ENCODE results near the gene ARL14EP.

ARL14EP gene

DNA sequence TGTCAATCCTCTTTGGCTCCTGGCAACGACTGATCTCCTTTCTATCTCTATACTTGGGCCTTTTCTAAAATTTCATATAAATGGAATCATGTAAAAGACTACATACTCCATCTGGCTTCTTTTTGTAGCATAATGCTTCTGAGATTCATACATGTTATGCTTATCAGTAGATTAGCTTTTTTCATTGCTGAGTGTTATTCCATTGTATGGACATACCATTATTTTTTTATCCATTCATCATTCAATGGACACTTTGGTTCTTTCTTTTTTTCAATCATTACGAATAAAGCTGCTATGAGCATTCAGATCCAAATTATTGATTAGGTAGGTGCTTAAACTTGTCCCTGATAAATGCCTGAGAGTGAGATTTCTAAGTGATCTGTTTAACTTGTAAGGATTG is 11.7 kb upstream of the ARL14EP start:
- H3K27me3 Mint-ChIP-seq, result peaks cover 52% of the 10 kb centered on the region
- no peak overlapping the region for H3K4me3 Mint-ChIP-seq
- H3K36me3 Mint-ChIP-seq (ENCODE audit: insufficient read depth), result no peaks in the 10 kb centered on the region
- ATAC-seq (replicated peaks; ENCODE audit: extremely low read depth, poor library complexity, severe bottlenecking) (no peak), DNase-seq (ENCODE audit: low spot score in 2 of 2) (no peak)
- no peaks in the 10 kb centered on the region for H3K9me3 Mint-ChIP-seq
- no peaks in the 10 kb centered on the region for H3K4me1 Mint-ChIP-seq
- no peak overlapping the region for H3K27ac Mint-ChIP-seq (ENCODE audit: low read depth)

DNA sequence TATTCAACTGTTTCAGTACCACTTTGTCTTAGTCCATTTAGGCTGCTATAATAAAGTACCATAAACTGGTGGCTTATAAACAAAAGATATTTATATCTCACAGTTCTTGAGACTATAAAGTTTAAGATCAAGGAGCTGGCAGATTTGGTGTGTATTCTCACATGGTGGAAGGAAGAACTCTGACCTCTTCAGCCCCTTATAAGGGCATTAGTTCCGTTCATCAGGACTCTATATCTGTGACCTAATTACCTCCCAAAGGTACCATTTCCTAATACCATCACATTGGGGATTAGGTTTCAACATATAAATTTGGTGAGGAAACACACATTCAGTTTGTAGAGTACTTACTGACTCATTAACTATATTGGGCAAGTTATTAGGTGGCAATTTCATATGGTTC is 10.7 kb upstream of the ARL14EP start:
- ATAC-seq (replicated peaks; ENCODE audit: extremely low read depth, poor library complexity, severe bottlenecking) (no peak), DNase-seq (ENCODE audit: low spot score in 2 of 2) (no peak)
- Mint-ChIP-seq H3K9me3 (no peaks in the 10 kb centered on the region), H3K36me3 (ENCODE audit: insufficient read depth) (no peaks in the 10 kb centered on the region), H3K4me1 (no peaks in the 10 kb centered on the region), H3K27ac (ENCODE audit: low read depth) (no peak overlapping the region), H3K27me3 (peaks cover 47% of the 10 kb centered on the region), H3K4me3 (no peak overlapping the region)

DNA sequence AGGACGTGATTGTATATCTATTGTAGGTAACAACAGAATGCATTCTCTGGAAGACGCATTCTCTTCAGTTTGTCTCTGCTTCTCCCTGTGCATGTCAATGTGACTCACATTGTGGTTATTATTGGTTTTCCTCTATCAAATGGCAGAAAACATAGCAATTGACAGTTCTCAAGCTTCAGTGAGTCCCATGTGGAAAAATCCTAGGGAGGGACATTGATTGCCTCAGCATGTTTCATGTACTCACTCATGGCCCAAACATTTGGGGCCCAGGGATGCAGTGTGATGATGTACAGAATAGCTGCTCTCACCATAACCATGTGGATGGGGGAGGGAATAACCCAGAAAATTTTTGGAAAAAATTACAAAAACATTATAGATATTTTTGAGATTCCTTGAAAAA is 9.3 kb upstream of the ARL14EP start:
- no peak overlapping the region for H3K4me3 Mint-ChIP-seq
- H3K27me3 Mint-ChIP-seq, result peaks cover 39% of the 10 kb centered on the region
- no peaks in the 10 kb centered on the region for H3K36me3 Mint-ChIP-seq (ENCODE audit: insufficient read depth)
- no peak overlapping the region for H3K27ac Mint-ChIP-seq (ENCODE audit: low read depth)
- no peak for ATAC-seq (replicated peaks; ENCODE audit: extremely low read depth, poor library complexity, severe bottlenecking)
- no peak for DNase-seq (ENCODE audit: low spot score in 2 of 2)
- H3K9me3 Mint-ChIP-seq, result no peaks in the 10 kb centered on the region
- H3K4me1 Mint-ChIP-seq, result no peaks in the 10 kb centered on the region

DNA sequence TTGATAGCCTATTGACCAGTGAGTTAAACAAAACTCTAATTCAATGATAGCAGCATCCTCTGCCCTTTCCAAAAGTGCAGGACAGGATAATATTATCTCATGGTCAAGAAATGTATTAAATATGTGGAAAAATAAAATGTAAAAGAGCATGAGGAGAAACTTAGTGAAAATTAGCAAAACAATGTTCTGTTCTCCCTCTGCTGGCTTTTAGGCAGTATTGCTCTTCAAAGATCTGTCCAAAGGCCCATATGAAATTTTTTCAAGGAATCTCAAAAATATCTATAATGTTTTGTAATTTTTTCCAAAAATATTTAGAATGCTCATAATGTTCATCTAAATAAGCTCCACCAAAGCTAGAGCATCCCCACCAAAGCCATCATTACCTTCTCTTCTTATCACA is 8.3 kb upstream of the ARL14EP start:
- Mint-ChIP-seq H3K4me3 (no peak overlapping the region), H3K27ac (ENCODE audit: low read depth) (no peak overlapping the region), H3K4me1 (no peaks in the 10 kb centered on the region), H3K36me3 (ENCODE audit: insufficient read depth) (no peaks in the 10 kb centered on the region), H3K27me3 (peaks cover 28% of the 10 kb centered on the region), H3K9me3 (no peaks in the 10 kb centered on the region)
- DNase-seq (ENCODE audit: low spot score in 2 of 2) (no peak), ATAC-seq (replicated peaks; ENCODE audit: extremely low read depth, poor library complexity, severe bottlenecking) (no peak)

DNA sequence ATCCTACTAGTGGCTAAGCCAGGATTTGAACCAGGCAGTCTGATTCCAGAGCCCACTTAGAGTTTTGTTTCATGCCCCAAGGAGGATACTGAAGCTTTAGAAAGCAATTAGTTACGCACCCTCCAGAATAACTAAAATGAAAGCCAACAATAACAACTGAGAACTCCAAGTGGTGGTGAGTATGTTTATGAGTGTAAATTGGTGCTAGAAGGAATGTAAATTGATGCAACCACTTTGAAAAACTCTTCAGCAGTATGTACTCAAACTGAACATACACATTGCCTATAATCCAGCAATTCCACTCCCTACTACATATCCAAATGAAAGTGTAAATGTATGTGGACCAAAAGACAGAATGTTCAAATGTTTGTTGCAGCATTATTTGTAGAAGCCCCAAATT is 6.7 kb upstream of the ARL14EP start:
- H3K36me3 Mint-ChIP-seq (ENCODE audit: insufficient read depth), result no peaks in the 10 kb centered on the region
- no peaks in the 10 kb centered on the region for H3K9me3 Mint-ChIP-seq
- DNase-seq (ENCODE audit: low spot score in 2 of 2), result no peak
- H3K4me1 Mint-ChIP-seq, result no peaks in the 10 kb centered on the region
- ATAC-seq (replicated peaks; ENCODE audit: extremely low read depth, poor library complexity, severe bottlenecking), result no peak
- H3K4me3 Mint-ChIP-seq, result no peak overlapping the region
- H3K27me3 Mint-ChIP-seq, result peaks cover 13% of the 10 kb centered on the region
- no peak overlapping the region for H3K27ac Mint-ChIP-seq (ENCODE audit: low read depth)

DNA sequence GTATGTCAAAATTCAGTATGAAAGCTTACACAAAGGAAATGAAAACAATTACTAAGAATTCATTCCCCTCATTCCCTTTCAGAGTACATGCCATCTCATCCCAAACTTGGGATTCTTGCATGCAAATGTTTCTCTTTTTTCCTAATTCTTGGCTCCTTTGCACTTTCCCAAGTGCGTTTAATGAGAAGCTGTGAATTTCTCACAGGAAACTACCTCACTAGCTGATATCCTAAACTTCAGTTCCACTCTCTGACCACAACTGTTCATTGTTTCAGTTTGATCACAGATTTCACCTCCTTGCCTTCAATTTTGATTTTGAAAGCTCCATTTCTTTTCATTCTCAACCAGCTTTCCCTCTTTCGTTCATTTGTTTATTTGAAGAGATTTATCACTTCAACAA is 5.9 kb upstream of the ARL14EP start:
- ATAC-seq (replicated peaks; ENCODE audit: extremely low read depth, poor library complexity, severe bottlenecking) (no peak), DNase-seq (ENCODE audit: low spot score in 2 of 2) (no peak)
- H3K27me3 Mint-ChIP-seq, result peaks cover 10% of the 10 kb centered on the region
- H3K27ac Mint-ChIP-seq (ENCODE audit: low read depth), result no peak overlapping the region
- H3K4me3 Mint-ChIP-seq, result no peak overlapping the region
- H3K9me3 Mint-ChIP-seq, result no peaks in the 10 kb centered on the region
- no peaks in the 10 kb centered on the region for H3K36me3 Mint-ChIP-seq (ENCODE audit: insufficient read depth)
- no peaks in the 10 kb centered on the region for H3K4me1 Mint-ChIP-seq

DNA sequence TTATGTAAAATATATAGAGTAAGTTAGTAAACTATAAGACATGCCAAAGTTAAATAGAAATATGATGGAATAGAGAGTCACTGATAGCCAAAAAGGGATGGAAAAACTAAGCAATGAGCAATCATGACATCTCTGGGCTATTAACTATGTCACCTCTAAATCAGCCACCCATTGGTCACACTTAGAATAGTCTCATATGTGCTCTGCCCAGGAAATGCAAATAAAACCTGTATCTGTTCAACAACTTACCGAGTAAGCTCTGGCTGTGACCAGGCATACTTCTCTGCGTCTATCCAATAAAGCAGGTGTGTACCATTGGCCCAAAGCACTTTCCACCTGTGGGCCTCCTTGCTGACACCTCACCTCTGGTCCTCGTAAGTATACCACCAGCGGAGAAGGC is 1.6 kb upstream of the ARL14EP start:
- no peaks in the 10 kb centered on the region for H3K9me3 Mint-ChIP-seq

DNA sequence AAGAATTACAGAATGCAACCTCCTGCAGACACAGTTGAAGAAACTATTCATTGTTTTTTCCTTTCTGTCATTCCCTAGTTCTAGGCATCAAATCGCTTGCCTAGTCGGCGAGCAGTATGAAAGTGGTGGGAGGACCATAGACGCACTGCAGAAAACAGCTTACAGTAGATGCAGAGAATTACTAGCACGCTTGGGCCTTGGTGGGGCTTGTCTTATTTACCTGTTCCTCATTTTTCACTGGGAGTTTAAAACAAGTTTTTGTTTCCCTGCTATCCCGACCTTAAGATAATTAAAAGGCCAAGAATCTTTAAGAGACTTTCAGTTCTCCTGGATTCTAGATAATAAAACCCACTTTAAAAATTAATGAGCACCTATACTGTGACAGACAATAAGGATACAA is 713 bp upstream of the ARL14EP start:
- Mint-ChIP-seq H3K27ac (ENCODE audit: low read depth) (no peak overlapping the region), H3K4me1 (peaks cover 43% of the 10 kb centered on the region), H3K36me3 (ENCODE audit: insufficient read depth) (peaks cover 7% of the 10 kb centered on the region), H3K4me3 (peak overlapping the region; percentile 92), H3K9me3 (no peaks in the 10 kb centered on the region), H3K27me3 (no peaks in the 10 kb centered on the region)
- ATAC-seq (replicated peaks; ENCODE audit: extremely low read depth, poor library complexity, severe bottlenecking) (no peak), DNase-seq (ENCODE audit: low spot score in 2 of 2) (no peak)

More for the DNA sequence above, 1.6 kb upstream of the ARL14EP start:
- ATAC-seq (replicated peaks; ENCODE audit: extremely low read depth, poor library complexity, severe bottlenecking), result no peak
- DNase-seq (ENCODE audit: low spot score in 2 of 2), result no peak
- H3K36me3 Mint-ChIP-seq (ENCODE audit: insufficient read depth), result peaks cover 7% of the 10 kb centered on the region
- H3K4me3 Mint-ChIP-seq, result no peak overlapping the region
- H3K27me3 Mint-ChIP-seq, result no peaks in the 10 kb centered on the region
- H3K4me1 Mint-ChIP-seq, result peaks cover 35% of the 10 kb centered on the region
- no peak overlapping the region for H3K27ac Mint-ChIP-seq (ENCODE audit: low read depth)

DNA sequence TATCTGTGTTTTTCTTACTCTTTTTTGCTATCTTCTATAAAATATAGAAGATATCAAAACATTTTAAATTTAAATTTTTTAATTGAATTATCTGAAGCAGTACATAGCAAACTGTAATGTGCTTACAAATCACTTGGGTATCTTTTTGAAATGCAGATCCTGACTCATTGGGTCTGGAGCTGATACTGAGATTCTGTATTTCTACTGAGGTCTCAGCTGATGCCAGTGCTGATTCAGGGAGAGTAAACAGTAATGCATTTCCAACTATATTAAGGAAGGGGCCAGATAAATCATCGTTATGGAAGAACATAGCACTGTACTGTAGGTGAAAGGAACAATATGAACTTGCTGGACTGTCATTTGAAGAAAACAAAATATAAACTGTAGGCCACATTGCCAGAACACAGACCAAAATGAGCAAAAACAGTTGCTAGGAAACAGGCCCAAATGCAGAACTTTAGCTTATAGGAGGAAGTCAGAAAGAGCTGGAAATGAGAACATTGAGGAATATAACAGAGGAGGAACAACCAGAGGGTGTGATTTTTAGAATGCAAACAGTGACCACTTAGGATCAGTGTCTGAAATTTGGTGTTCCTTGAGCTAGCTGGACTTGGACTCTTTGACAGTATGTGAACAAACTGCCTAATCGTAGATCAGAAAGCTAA is 3.3 kb downstream of the ARL14EP start:
- peaks cover 53% of the 10 kb centered on the region for H3K4me1 Mint-ChIP-seq
- H3K27ac Mint-ChIP-seq (ENCODE audit: low read depth), result peak overlapping the region; percentile 62
- DNase-seq (ENCODE audit: low spot score in 2 of 2) (no peak), ATAC-seq (replicated peaks; ENCODE audit: extremely low read depth, poor library complexity, severe bottlenecking) (no peak)
- peaks cover 21% of the 10 kb centered on the region for H3K36me3 Mint-ChIP-seq (ENCODE audit: insufficient read depth)
- H3K4me3 Mint-ChIP-seq, result peak overlapping the region; percentile 25
- H3K27me3 Mint-ChIP-seq, result no peaks in the 10 kb centered on the region
- H3K9me3 Mint-ChIP-seq, result no peaks in the 10 kb centered on the region

DNA sequence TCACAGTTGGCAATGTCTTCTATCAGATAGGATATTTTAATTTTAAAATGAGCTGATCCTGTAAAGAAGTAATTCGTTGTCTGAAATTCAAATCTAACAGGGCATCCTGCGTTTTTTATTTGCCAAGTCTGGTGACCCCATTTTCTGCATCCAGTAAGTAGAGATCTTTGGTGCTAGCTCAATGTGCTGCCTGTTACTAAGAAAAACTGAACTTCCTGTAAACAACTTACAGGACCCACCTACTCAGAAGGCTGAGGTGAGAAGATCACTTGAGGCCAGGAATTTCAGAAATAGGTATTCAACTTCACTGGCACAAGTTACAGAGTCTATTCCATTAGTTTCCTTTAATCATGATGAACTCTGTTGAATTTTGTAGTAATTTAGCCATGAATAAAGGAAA is 4.0 kb downstream of the ARL14EP start:
- H3K27ac Mint-ChIP-seq (ENCODE audit: low read depth), result peak overlapping the region; percentile 62
- ATAC-seq (replicated peaks; ENCODE audit: extremely low read depth, poor library complexity, severe bottlenecking) (no peak), DNase-seq (ENCODE audit: low spot score in 2 of 2) (no peak)
- H3K36me3 Mint-ChIP-seq (ENCODE audit: insufficient read depth), result peaks cover 21% of the 10 kb centered on the region
- H3K9me3 Mint-ChIP-seq, result no peaks in the 10 kb centered on the region
- H3K4me1 Mint-ChIP-seq, result peaks cover 53% of the 10 kb centered on the region
- no peaks in the 10 kb centered on the region for H3K27me3 Mint-ChIP-seq
- no peak overlapping the region for H3K4me3 Mint-ChIP-seq

DNA sequence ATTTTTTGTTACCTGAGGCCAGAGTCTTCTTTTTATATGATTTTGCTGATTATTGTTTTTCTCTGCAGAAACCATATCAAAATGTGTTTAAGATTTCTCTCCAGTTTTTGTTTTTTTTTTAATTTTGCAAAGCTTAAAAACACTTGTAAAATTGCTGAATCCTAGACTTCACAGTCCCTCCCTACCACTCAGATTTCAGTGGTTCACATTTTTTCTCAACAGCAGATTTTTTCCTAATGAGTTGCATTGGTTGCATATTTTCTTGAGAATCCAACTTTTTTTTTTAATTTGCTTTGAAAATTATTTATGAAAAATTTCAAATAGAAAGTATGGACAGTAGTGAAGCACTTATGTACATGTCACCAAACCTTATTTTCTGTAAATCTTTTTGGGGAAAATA is 5.8 kb downstream of the ARL14EP start:
- H3K27me3 Mint-ChIP-seq, result no peaks in the 10 kb centered on the region
- H3K36me3 Mint-ChIP-seq (ENCODE audit: insufficient read depth), result peaks cover 22% of the 10 kb centered on the region
- H3K9me3 Mint-ChIP-seq, result no peaks in the 10 kb centered on the region
- no peak for ATAC-seq (replicated peaks; ENCODE audit: extremely low read depth, poor library complexity, severe bottlenecking)
- H3K27ac Mint-ChIP-seq (ENCODE audit: low read depth), result peak overlapping the region; percentile 22
- peaks cover 49% of the 10 kb centered on the region for H3K4me1 Mint-ChIP-seq
- no peak for DNase-seq (ENCODE audit: low spot score in 2 of 2)
- no peak overlapping the region for H3K4me3 Mint-ChIP-seq

DNA sequence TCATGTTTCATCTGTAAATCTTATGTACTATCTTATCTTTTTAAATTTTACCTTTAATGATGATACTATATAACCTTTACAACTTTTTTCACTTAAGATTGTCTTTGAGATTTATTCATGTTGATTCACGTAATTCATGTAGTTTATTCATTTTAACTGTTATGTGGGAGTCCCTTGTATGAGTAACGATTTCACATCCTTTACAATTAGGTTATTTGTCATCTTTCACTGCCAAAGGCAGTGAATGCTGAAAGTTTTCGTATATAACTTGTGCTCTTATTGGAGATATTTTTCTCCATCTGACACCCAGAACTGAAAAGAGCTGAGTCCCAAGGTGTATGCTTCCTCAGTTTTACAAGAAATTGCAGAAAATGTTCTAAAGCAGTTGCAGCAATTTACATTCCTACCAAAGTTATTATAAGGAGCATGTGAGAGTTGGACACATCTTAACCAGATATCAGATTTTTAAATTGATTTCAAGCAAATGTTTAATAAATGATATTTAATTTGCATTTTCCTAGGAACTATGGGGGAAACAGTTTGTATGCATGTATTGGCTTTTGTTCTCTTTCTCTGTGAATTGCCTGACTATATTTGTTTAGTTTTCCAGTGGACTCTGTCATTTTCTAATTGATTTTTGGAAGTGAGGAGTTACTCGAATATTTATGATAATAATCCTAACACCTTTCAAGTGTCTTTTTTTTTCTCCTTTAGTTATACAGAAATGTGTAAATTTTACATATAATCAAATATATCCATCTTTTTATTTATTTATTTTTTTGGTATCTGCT is 6.4 kb downstream of the ARL14EP start:
- Mint-ChIP-seq H3K9me3 (no peaks in the 10 kb centered on the region), H3K4me3 (peak overlapping the region; percentile 4), H3K27ac (ENCODE audit: low read depth) (peak overlapping the region; percentile 26), H3K27me3 (no peaks in the 10 kb centered on the region), H3K4me1 (peaks cover 45% of the 10 kb centered on the region), H3K36me3 (ENCODE audit: insufficient read depth) (peaks cover 27% of the 10 kb centered on the region)
- ATAC-seq (replicated peaks; ENCODE audit: extremely low read depth, poor library complexity, severe bottlenecking) (no peak), DNase-seq (ENCODE audit: low spot score in 2 of 2) (no peak)

DNA sequence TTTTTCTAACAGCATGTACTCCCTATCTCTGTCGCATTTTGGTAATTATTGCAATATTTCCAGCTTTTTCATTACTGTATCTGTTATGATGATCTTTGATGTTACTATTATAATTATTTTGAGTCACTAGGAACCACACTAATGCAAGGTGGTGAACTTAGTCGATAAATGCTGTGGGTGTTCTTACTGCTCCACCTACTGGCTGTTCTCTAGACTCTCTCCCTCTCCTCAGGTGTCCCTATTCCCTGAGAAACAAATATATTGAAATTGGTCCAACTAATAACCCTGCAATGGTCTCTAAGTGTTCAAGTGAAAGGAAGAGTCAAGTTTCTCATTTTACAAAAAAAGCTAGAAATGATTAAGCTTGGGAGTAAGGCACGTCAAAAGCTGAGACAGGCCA is 10.5 kb downstream of the ARL14EP start:
- peaks cover 42% of the 10 kb centered on the region for H3K36me3 Mint-ChIP-seq (ENCODE audit: insufficient read depth)
- H3K27me3 Mint-ChIP-seq, result no peaks in the 10 kb centered on the region
- H3K9me3 Mint-ChIP-seq, result no peaks in the 10 kb centered on the region
- peak overlapping the region; percentile 14 for H3K27ac Mint-ChIP-seq (ENCODE audit: low read depth)
- peaks cover 17% of the 10 kb centered on the region for H3K4me1 Mint-ChIP-seq
- no peak overlapping the region for H3K4me3 Mint-ChIP-seq
- DNase-seq (ENCODE audit: low spot score in 2 of 2) (no peak), ATAC-seq (replicated peaks; ENCODE audit: extremely low read depth, poor library complexity, severe bottlenecking) (no peak)
